GM19455 (cell line): Measurements from ENCODE around the gene FSHR.

Experiments used
- ATAC-seq: cut with Tn5 transposase; IDR thresholded peaks from one replicate; pipeline ENCODE4 v1.9.1; 2021; ENCODE audit not compliant: unreplicated experiment

The FSHR gene

DNA sequence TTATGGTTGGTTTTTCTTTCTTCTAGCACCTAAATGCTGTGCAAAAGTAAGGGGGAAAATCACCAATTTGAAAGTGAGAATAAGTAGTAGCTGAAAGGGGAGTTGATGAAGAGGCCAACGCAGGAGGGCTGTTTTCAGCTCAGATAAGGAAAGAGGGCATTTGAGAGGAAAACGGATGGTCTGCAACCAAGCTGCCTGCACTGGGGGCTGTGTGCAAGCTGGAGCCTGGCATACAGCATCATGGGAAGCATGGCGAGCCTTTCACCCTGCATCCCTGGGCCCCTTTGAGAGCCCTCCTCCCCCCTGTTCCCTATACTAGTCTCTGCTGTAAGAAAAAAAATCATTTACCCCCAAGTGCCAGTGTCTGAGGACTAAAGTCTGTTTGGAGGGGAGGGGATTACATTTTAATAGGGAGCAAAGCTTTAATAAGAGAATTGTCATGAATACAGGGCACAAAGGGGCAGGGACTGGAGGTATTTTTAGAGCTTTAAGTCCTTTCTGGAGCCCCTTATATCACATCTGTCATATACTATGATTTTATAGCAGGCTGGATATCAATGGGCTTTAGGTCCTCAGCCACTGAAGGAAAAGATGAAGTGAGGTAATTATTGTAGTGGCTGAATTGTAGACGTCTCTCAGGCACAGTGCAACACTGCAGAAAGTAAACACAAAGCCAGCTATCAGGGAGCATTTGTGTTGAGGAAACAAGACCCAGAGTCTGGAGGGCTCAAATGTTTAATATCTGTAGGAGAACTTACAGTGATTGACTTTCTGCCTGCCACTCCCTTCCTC, 120.7 kb downstream of the FSHR start:
- no peak for ATAC-seq

DNA sequence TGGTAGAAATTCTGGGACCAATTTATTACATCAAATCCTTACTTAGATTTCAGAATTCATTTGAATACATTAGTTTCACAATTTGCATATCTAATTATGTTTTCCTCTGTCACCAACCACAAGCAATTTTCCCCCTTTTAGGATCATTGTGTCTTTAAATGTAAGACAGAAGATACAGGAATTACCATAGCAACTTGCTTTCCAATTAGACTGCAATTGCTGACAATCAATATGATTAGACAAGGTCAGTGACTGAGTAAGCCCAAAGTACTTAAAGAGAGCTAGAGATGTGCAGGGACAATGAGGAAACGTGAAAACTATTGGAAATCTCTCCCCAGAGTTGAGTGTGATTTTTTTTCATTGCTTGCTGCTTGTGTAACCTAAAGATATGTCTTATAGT, 121.4 kb downstream of the FSHR start:
- ATAC-seq = no peak

GRCh38 chr2:49032126-49032525, 122.2 kb downstream of the FSHR start:
- ATAC-seq = no peak

DNA sequence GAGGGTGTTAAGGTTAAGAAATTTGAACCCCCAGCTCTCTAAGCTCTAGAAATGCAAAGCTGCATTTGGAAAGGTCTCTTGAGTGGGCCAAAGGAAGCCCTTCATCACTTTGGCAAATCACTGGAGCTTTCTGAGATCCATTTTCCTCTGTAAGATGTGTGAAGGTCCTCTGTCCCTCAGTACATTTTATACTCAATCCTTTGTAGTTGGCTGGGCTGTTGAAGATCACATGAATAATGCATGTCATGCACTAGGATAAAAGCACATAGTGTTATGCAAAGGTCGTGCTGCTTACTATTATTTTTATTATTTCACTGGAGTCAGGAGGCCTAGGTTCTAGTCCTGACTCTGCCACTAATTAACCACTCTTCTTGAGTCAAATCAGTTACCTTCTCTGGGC, 124.9 kb downstream of the FSHR start:
- no peak for ATAC-seq

GRCh38 chr2:49028101-49028500, 126.2 kb downstream of the FSHR start:
- ATAC-seq = peak; percentile 85

DNA sequence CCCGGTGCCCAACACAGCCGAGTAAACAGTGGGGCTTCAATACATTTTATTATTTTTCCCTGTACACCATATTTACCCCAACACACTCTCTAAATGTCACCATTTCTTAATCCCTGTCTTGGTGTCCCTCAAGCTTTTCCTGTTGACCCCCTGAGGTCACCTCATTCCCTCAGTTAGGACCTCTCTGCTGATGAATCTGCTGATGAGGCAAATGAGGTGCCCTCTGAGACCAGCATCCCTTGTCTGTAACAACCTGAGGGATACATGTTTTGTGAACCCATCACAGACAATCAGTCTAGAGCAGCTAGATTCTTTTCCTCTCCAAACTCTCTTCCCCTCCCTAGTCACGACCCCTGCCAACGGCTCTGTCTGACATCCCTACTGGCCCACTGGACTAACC, 127.6 kb downstream of the FSHR start:
- ATAC-seq = no peak

DNA sequence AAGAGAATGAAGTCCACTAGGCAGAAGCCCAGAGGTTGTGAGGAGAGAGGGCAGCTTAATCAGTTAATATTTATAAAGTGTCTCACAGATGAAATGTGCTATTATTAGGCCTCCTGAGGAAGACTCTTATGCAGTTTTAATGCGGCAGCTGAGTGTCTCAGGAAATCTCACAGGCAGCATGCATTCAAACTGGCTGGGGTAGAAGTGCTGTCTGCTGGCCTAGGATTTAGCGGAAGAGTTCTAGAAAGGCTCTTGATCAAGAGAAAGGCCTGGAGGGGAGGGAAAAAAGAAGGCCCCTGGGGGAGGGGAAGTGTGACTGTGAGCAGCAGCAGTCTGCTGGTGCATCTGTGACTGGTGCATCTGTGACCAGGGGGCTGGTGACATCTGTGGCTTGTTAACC, 133.0 kb downstream of the FSHR start:
- no peak for ATAC-seq

DNA sequence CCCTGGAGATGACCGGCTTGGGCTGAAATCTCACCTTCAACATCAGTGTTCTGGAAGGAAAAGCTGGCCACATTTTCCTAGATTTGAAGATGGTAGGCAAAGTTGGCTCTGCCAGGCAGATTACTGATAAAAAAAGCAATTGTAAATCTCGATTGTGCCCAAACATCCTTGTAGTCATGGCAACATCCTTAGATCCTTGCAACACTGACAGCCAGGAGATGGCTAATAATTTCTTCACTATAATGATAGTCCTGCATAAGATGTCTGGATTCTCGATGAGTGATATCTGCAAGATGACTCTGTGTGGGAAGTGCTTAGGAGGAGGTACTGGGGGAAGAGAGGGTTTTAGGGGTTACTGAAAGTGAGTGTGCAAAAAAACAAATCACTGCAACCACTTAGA, 149.1 kb downstream of the FSHR start:
- ATAC-seq = no peak

DNA sequence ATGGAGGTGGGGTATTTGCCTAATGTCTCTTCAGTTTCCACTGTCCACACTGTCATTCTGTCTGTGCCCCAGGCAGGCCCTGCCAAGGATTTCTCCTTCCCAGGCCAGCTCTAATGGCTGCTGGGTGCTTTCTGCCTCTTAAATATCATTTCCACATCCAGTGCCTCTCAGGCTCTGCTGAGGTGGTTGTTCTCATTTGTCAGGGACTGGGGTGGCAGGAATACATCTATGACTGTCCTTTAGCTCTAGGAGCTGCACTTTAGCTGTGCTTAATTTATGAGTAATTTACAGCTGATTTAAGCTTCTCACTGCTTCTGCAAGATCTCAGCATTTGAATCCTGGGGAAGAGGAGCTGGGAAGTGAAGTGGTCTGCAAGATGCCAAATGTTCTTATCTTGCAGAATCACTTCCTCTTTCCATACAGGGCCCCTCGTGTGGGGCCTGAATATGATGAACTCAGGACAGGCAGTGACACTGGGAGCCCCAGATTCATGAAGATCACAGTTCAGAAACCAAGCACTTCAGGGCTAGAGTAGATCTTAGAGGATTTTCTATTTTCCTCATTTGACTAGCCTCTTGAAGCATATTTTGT, 150.2 kb downstream of the FSHR start:
- no peak for ATAC-seq

DNA sequence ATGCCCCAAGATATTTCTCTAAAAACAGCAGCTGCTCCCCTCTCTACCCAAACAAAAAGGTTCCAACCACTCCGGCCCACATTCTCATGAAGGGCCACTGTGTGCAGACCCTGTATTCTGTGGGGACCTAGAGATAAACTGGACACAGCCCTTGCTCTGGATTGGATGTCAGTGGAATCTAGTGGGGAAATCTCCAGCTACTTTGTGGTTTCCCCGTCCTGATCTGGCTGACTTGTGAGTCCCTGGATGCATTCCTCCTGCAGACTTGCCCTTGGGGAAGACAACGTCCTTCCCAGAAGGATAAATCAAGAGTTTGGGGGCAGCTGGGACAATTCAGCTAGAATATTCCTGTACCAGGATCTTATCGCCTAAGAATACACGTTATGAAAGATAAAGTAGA, 151.1 kb downstream of the FSHR start:
- ATAC-seq = no peak

GRCh38 chr2:49002750-49003149, 151.6 kb downstream of the FSHR start:
- no peak for ATAC-seq

- no peak for ATAC-seq
Observed at GRCh38 chr2:49000695-49001094, 153.6 kb downstream of the FSHR start.

GRCh38 chr2:48998449-48998848, 155.9 kb downstream of the FSHR start:
- no peak for ATAC-seq

- peak; percentile 52 for ATAC-seq
Observed at GRCh38 chr2:48993576-48993975, 160.7 kb downstream of the FSHR start.

DNA sequence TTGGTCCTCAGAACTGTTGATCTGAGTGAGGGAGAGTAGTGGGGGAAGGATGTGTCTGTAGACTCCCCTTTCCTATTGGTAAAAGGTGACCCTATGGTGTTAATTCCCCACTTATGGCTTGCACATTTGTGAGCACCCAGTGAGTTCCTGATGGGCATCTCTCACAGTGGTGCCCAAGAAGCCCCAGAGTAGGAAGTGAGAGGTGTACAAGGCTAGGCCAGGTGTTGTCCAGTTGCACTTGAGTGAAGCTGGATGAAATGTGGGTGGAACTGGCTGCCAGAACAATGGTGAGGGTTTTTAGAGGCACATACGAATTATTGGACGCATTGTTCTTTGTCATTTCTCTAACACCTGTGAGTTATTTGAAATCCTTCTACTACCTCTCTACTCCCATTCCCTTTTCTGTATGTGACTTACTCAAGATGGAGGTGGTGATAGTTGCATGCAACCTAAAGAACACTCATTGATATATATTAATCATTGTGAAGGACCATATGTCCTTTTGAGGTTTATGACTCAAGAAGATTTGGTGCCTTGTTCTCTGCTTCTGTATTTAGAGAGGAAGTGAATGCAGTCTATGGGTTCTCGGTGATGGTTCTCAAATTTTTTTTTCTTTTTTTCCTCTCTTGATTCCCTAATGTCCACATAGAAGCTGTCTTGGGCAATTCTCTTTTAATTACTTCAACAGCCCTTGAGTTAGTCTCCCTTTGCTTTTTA, 162.7 kb downstream of the FSHR start:
- peak; percentile 51 for ATAC-seq

DNA sequence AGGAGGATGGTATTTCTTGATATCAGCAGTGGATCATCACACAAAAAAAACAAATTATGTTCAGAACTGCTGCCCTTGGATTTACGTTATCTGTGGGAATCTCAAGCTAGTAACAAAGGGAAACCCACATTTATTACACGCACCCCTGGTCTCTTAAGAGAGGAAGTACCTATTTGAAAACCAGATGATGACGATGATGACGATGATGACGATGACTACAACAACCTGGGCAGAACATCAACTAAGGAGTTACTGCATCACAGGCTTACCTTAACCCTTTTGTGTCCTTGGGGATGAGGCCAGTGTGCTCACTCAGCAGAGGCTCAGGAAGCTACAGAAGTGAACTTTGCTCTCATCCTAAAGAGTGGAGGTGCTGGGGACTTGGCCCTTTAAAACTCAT, 169.4 kb downstream of the FSHR start:
- no peak for ATAC-seq

GRCh38 chr2:48983551-48983950, 170.8 kb downstream of the FSHR start:
- ATAC-seq = no peak

GRCh38 chr2:48982887-48983435, 171.4 kb downstream of the FSHR start:
- no peak for ATAC-seq

DNA sequence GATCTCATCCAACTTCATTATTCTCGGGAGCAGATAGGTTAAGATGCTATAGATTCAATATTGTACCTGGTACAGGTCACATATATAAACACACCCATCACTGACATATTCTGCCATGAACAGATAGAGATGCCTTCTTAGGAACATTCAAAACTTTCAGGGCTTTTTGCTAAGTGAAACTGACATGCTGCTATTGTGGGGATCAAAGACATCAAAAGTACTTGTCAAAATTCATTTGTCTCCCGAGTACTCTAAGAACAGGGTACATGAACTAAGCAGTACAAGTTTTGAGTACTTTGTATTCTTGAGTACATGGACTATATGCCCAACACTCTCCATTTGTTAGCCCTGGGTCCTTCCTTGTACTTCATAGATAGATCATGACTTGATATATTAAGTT, 173.5 kb downstream of the FSHR start:
- ATAC-seq = no peak

- ATAC-seq = no peak
Observed at GRCh38 chr2:48979691-48980090, 174.6 kb downstream of the FSHR start.

GRCh38 chr2:48978131-48978530, 176.2 kb downstream of the FSHR start:
- no peak for ATAC-seq

DNA sequence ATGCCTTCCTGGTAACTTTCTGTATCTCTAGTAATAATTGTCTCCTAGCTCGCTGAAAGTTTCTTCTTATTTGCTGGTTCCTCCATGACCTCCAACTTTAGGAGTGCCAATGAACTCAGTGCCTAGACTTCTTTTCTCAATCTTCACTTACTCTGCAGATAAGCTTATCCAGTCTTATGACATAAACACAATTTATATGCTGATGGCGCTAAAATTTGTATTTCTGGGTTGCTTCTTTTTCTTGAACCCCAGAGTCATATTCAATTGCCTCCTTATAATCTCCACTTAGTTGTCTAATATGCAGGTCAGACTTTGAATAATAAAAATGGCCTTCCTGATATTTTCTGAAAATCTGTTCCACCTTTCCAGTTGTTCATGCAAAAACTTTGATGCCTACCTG, 182.5 kb downstream of the FSHR start:
- no peak for ATAC-seq
